GM12892 (cell line): ENCODE measurements around the gene TMEM201.

Experiments used
- POLR2A ChIP-seq: IDR thresholded peaks from 2 replicates; pipeline ENCODE4 v1.6.1; 2011; ENCODE audit warnings: low read depth, low read length, control low read depth
- TAF1 ChIP-seq: IDR thresholded peaks from 2 replicates; pipeline ENCODE4 v1.6.1; 2011; ENCODE audit warnings: low read depth, mild to moderate bottlenecking, control low read depth, low read length, borderline replicate concordance

- TF ChIP-seq POLR2A (no peak), TAF1 (no peak)
Observed at GRCh38 chr1:9639227-9639626, 50.5 kb downstream of the TMEM201 start.
